ENCODE data around the gene C19orf38. TPM values are rescaled to one million over a fixed set of nuclear protein-coding genes. Genes with fewer than 3 reads are reported as not detected.

The C19orf38 gene
- total and polyA plus RNA-seq, 2 donors (not counting 1 experiment from before 2014, with no cell fraction given), result 1.7 to 2.4 TPM

DNA sequence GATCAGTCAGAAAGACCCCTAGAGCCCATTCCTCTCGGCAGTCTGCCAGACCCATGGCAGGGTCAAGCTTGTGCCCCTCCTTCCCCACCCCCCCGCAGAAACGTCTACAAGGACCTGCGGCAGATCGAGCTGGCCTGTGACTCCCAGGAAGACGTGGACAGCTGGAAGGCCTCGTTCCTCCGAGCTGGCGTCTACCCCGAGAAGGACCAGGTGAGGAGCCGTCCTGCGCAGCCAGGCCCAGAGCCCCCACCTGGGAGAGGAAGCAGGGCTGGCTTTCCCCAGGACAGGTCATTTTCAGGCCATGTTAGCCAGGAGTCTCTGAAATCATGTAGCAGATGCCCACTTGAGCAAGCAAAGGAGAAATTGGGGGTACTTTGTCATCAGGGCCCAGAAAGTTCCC lies 24.5 kb upstream of the C19orf38 start:
- H3K36me3 ChIP-seq (replicated peaks in 1 of 2; ENCODE audit: control extremely low read depth in 1 of 2, control insufficient read depth in 1 of 2, extremely low read depth in 1 of 2, insufficient read depth in 2 of 2, low read length in 1 of 2), result peaks cover 7 to 73% of the 10 kb centered on the region in 2 experiments
- over 99% methylated on average over 12 of the region's 12 CpGs for WGBS (ENCODE audit: insufficient coverage)
- CTCF ChIA-PET, result interaction anchor here (4.1 kb wide), 1 partner anchor 106 kb away, joined by 31 read pairs; the partner anchor contains the start of gene DNM2

DNA sequence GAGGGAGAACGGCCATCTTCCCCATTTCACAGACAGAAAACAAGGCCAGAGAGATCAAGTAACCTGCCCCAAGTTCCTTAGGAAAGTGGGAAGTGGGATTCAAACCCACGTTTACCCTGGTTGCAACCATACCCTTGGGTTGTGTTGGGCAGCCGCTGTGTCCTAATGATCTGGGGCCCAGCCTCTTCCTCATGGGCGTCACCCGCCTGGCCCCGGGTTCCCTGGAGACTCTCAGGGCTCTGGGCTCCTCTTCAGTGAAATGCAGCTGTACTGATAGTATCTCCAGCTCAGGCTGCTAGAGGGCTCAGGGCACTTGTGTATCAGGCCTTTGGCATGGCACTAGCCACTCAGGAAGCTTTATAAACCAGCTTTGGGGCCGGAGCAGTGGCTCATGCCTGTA lies 22.0 kb upstream of the C19orf38 start:
- H4K20me1 ChIP-seq (ENCODE audit: control insufficient read depth, insufficient read depth, low read length, poor library complexity, severe bottlenecking), result no peaks in the 10 kb centered on the region
- no peak overlapping the region for H3K4me3 ChIP-seq (ENCODE audit: control extremely low read depth in 1 of 5, extremely low read depth in 1 of 5, insufficient read depth in 1 of 5, low read depth in 2 of 5, low read length in 4 of 5)
- H3K36me3 ChIP-seq (replicated peaks in 1 of 2; ENCODE audit: control extremely low read depth in 1 of 2, control insufficient read depth in 1 of 2, extremely low read depth in 1 of 2, insufficient read depth in 2 of 2, low read length in 1 of 2), result peaks cover 7 to 62% of the 10 kb centered on the region in 2 experiments
- TF ChIP-seq, protein P1, sequence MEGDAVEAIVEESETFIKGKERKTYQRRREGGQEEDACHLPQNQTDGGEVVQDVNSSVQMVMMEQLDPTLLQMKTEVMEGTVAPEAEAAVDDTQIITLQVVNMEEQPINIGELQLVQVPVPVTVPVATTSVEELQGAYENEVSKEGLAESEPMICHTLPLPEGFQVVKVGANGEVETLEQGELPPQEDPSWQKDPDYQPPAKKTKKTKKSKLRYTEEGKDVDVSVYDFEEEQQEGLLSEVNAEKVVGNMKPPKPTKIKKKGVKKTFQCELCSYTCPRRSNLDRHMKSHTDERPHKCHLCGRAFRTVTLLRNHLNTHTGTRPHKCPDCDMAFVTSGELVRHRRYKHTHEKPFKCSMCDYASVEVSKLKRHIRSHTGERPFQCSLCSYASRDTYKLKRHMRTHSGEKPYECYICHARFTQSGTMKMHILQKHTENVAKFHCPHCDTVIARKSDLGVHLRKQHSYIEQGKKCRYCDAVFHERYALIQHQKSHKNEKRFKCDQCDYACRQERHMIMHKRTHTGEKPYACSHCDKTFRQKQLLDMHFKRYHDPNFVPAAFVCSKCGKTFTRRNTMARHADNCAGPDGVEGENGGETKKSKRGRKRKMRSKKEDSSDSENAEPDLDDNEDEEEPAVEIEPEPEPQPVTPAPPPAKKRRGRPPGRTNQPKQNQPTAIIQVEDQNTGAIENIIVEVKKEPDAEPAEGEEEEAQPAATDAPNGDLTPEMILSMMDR (IDR thresholded peaks at IDR 0.05), result no peak
- TF ChIP-seq EZH2 (IDR thresholded peaks at IDR 0.05; ENCODE audit: borderline replicate concordance, insufficient read depth, low read depth, low read length, poor library complexity, severe bottlenecking), result no peak
- Mint-ChIP-seq H3K4me3 (no peak overlapping the region), H3K9me3 (ENCODE audit: insufficient read depth) (no peaks in the 10 kb centered on the region), H3K27ac (no peak overlapping the region), H3K27me3 (no peaks in the 10 kb centered on the region), H3K4me1 (no peaks in the 10 kb centered on the region)
- intact Hi-C loops (cut with micrococcal nuclease), result no loop called here
- 83% methylated on average over 6 of the region's 7 CpGs for WGBS (ENCODE audit: insufficient coverage)
- DNase-seq, result no peak
- no peaks in the 10 kb centered on the region for H3K79me2 ChIP-seq (ENCODE audit: control insufficient read depth, insufficient read depth, low read length)
- ATAC-seq (ENCODE audit: low read depth), result no peak
- H3K4me1 ChIP-seq (ENCODE audit: control insufficient read depth in 2 of 2, insufficient read depth in 2 of 2, low read length in 2 of 2), result no peaks in the 10 kb centered on the region
- H3K27ac ChIP-seq (ENCODE audit: low read length in 2 of 2), result no peak overlapping the region
- ChIA-PET CTCF (no interaction called here), POLR2A (interaction anchor here (0.6 to 1.0 kb wide), 3 partner anchors 44 to 1024 kb away, joined by 4 to 8 read pairs (median 7); no protein-coding TSS in a partner anchor)
- no peak overlapping the region for H3K9ac ChIP-seq (ENCODE audit: low read length)
- no peak overlapping the region for H2AFZ ChIP-seq (ENCODE audit: insufficient read depth, low read depth, low read length, poor library complexity, severe bottlenecking)
- no peaks in the 10 kb centered on the region for H3K9me3 ChIP-seq (ENCODE audit: control extremely low read depth in 1 of 3, control insufficient read depth in 2 of 3, insufficient read depth in 1 of 3, low read length in 2 of 3)
- H3K4me2 ChIP-seq (replicated peaks; ENCODE audit: low read depth, low read length, poor library complexity, severe bottlenecking), result no peak overlapping the region
- H3K27me3 ChIP-seq (replicated peaks in 1 of 4; ENCODE audit: control extremely low read depth in 1 of 4, control insufficient read depth in 3 of 4, insufficient read depth in 4 of 4, low read length in 3 of 4), result no peaks in the 10 kb centered on the region

More for the DNA sequence above, 24.5 kb upstream of the C19orf38 start:
- no peak for DNase-seq
- Mint-ChIP-seq H3K4me1 (no peaks in the 10 kb centered on the region), H3K4me3 (no peak overlapping the region), H3K27me3 (no peaks in the 10 kb centered on the region), H3K27ac (no peak overlapping the region), H3K9me3 (ENCODE audit: insufficient read depth) (no peaks in the 10 kb centered on the region)
- POLR2A ChIA-PET, result no interaction called here
- TF ChIP-seq, protein P1 (IDR thresholded peaks at IDR 0.05), result no peak
- TF ChIP-seq EZH2 (IDR thresholded peaks at IDR 0.05; ENCODE audit: borderline replicate concordance, insufficient read depth, low read depth, low read length, poor library complexity, severe bottlenecking), result no peak
- Histone ChIP-seq H3K4me1 (ENCODE audit: control insufficient read depth in 2 of 2, insufficient read depth in 2 of 2, low read length in 2 of 2) (no peaks in the 10 kb centered on the region), H3K9ac (ENCODE audit: low read length) (no peak overlapping the region), H2AFZ (ENCODE audit: insufficient read depth, low read depth, low read length, poor library complexity, severe bottlenecking) (no peak overlapping the region), H3K27ac (ENCODE audit: low read length in 2 of 2) (no peak overlapping the region), H3K4me2 (replicated peaks; ENCODE audit: low read depth, low read length, poor library complexity, severe bottlenecking) (no peak overlapping the region), H3K9me3 (ENCODE audit: control extremely low read depth in 1 of 3, control insufficient read depth in 2 of 3, insufficient read depth in 1 of 3, low read length in 2 of 3) (no peaks in the 10 kb centered on the region), H3K79me2 (ENCODE audit: control insufficient read depth, insufficient read depth, low read length) (peaks cover 5% of the 10 kb centered on the region), H3K27me3 (replicated peaks in 1 of 4; ENCODE audit: control extremely low read depth in 1 of 4, control insufficient read depth in 3 of 4, insufficient read depth in 4 of 4, low read length in 3 of 4) (no peaks in the 10 kb centered on the region), H4K20me1 (ENCODE audit: control insufficient read depth, insufficient read depth, low read length, poor library complexity, severe bottlenecking) (no peaks in the 10 kb centered on the region), H3K4me3 (ENCODE audit: control extremely low read depth in 1 of 5, extremely low read depth in 1 of 5, insufficient read depth in 1 of 5, low read depth in 2 of 5, low read length in 4 of 5) (no peak overlapping the region)
- ATAC-seq (ENCODE audit: low read depth), result no peak
- intact Hi-C loops (cut with micrococcal nuclease), result no loop called here
